Mammary epithelial cell (primary cell): ENCODE measurements around the gene XRCC6.

Experiments used
- EZH2 ChIP-seq: IDR thresholded peaks from 2 replicates; pipeline ENCODE4 v1.6.1; 2012; ENCODE audit warnings: low read length, inconsistent platforms, borderline replicate concordance
- TF ChIP-seq, protein P1 (sequence below), 2 donors: IDR thresholded peaks in 1 of 2; conservative IDR thresholded peaks in 1 of 2; 2 replicates each; pipeline ENCODE4 v1.5.1; 2011 to 2012; ENCODE audit warnings: inconsistent platforms in 2 of 2, low read length in 2 of 2, mild to moderate bottlenecking in 2 of 2, control low read depth in 1 of 2, low read depth in 1 of 2; ENCODE audit not compliant: insufficient read depth in 1 of 2; ENCODE audit errors: extremely low read depth in 1 of 2

DNA sequence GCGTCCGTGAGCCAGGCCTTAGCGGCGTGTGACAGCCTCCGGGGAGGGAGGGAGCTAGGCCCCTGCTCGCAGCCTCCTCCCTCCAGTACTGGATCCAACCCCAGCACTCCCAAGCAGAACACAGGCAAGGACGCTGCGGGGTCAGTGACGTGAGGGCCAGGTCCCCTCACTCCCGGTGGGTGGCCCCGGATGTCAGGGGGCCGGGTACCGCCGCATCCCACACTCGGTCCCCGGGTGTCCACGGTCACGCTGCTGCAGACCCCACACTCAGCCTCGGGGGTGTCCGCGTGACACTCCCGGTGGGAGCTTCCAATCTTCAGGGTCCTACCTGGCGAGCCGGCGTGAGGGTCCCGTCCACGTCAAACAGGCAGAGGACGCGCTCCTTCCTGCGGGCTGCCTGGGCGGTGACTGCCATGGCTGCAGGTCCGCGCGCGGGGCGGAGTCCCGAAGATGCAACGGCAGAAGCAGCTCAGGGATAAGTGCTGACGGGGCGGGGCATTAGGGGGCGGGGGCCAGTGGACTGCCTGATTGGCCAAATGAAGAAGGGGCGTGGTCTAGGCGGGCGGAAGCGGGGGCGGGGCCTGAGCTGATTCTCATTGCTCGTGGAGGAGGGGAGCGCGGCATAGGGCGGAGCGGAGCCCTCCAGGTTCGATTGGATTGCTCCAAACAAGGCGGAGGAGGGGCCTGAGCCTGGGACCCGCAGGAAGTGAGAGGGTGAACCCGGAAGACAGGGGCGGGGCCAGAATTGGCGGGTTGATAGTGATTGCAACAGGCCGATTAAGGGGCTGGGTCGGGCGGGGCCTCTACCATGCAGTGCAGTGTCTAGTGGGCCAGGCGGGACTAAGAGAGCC is 31.5 kb upstream of the XRCC6 start, which contains the start of gene PMM1:
- TF ChIP-seq, protein P1, sequence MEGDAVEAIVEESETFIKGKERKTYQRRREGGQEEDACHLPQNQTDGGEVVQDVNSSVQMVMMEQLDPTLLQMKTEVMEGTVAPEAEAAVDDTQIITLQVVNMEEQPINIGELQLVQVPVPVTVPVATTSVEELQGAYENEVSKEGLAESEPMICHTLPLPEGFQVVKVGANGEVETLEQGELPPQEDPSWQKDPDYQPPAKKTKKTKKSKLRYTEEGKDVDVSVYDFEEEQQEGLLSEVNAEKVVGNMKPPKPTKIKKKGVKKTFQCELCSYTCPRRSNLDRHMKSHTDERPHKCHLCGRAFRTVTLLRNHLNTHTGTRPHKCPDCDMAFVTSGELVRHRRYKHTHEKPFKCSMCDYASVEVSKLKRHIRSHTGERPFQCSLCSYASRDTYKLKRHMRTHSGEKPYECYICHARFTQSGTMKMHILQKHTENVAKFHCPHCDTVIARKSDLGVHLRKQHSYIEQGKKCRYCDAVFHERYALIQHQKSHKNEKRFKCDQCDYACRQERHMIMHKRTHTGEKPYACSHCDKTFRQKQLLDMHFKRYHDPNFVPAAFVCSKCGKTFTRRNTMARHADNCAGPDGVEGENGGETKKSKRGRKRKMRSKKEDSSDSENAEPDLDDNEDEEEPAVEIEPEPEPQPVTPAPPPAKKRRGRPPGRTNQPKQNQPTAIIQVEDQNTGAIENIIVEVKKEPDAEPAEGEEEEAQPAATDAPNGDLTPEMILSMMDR (conservative IDR thresholded peaks at IDR 0.05 in 1 of 2, IDR thresholded peaks at IDR 0.05 in 1 of 2; ENCODE audit: extremely low read depth in 1 of 2, insufficient read depth in 1 of 2, low read depth in 1 of 2, low read length in 2 of 2) = no peak
- no peak for TF ChIP-seq EZH2
